ENCODE data around the gene LRP6. TPM values are rescaled to one million over a fixed set of nuclear protein-coding genes. Genes with fewer than 3 reads are reported as not detected.

LRP6 gene
- total and polyA plus RNA-seq, 11 donors = 3.7 to 29.6 (median 16.9) TPM

DNA sequence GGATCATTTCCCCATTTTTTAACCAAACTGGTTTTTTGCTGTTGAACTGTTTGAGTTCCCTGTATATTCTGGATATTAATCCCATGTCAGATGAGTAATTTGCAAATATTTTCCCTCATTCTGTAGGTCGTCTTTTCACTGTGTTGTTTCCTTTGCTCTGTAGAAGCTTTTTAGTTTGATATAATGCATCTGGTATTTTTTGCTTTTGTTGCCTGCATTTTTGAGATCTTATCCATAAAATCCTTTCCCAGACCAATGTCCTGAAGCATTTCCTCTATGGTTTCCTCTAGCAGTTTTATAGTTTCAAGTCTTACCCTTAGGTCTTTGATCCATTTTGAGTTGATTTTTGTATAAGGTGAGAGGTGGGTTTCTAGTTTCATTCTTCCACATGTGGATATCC is 71.3 kb downstream of the LRP6 start:
- Histone ChIP-seq H3K4me1 (peaks cover 0 to 10% (median 0%) of the 10 kb centered on the region in 12 donors), H3K27ac (no peak overlapping the region), H3K4me3 (no peak overlapping the region), H3K27me3 (no peaks in the 10 kb centered on the region), H3K36me3 (peaks cover 0 to 12% (median 0%) of the 10 kb centered on the region in 9 donors), H3K9me3 (peaks cover 0 to 38% (median 0%) of the 10 kb centered on the region in 12 donors)
- ATAC-seq (no peak), DNase-seq (no peak)
- no peak for TF ChIP-seq POLR2A (IDR thresholded peaks at IDR 0.05)
- TF ChIP-seq, protein P1, sequence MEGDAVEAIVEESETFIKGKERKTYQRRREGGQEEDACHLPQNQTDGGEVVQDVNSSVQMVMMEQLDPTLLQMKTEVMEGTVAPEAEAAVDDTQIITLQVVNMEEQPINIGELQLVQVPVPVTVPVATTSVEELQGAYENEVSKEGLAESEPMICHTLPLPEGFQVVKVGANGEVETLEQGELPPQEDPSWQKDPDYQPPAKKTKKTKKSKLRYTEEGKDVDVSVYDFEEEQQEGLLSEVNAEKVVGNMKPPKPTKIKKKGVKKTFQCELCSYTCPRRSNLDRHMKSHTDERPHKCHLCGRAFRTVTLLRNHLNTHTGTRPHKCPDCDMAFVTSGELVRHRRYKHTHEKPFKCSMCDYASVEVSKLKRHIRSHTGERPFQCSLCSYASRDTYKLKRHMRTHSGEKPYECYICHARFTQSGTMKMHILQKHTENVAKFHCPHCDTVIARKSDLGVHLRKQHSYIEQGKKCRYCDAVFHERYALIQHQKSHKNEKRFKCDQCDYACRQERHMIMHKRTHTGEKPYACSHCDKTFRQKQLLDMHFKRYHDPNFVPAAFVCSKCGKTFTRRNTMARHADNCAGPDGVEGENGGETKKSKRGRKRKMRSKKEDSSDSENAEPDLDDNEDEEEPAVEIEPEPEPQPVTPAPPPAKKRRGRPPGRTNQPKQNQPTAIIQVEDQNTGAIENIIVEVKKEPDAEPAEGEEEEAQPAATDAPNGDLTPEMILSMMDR (IDR thresholded peaks at IDR 0.05) = no peak
- intact Hi-C loops (cut with DNase I) = loop anchor here in 1 of 10 donors (10.0 kb wide), 1 partner anchor 61 kb away; no protein-coding TSS in a partner anchor
- WGBS, 4 donors = 37 to 66% (median 57%) methylated on average over 1 of the region's 1 CpG

DNA sequence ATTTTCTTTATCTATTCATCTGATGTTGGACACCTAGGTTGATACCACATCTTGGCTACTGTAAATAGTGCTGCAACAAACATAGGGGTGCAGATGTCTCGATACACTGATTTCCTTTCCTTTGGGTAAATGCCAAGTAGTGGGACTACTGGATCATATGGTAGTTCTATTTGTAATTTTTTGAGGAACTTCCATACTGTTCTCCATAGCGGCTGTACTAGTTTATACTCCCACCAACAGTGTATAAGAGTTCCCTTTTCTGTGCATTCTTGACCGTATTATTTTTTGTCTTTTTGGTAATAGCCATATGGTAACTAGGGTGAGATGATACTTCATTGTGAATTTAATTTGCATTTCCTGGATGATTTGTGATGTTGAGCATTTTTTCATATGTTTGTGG is 71.8 kb downstream of the LRP6 start:
- Histone ChIP-seq H3K4me3 (no peak overlapping the region), H3K9me3 (peaks cover 0 to 38% (median 0%) of the 10 kb centered on the region in 12 donors), H3K27me3 (no peaks in the 10 kb centered on the region), H3K27ac (no peak overlapping the region), H3K4me1 (peaks cover 0 to 11% (median 2%) of the 10 kb centered on the region in 12 donors), H3K36me3 (peaks cover 0 to 12% (median 0%) of the 10 kb centered on the region in 9 donors)
- no peak for ATAC-seq
- no peak for DNase-seq
- intact Hi-C loops (cut with DNase I) = loop anchor here in 1 of 10 donors (10.0 kb wide), 1 partner anchor 60 kb away; no protein-coding TSS in a partner anchor
- 88 to 95% (median 90%) methylated on average over 3 of the region's 3 CpGs for WGBS, 4 donors
- no peak for TF ChIP-seq POLR2A (IDR thresholded peaks at IDR 0.05)
- TF ChIP-seq, protein P1 (IDR thresholded peaks at IDR 0.05) = no peak

DNA sequence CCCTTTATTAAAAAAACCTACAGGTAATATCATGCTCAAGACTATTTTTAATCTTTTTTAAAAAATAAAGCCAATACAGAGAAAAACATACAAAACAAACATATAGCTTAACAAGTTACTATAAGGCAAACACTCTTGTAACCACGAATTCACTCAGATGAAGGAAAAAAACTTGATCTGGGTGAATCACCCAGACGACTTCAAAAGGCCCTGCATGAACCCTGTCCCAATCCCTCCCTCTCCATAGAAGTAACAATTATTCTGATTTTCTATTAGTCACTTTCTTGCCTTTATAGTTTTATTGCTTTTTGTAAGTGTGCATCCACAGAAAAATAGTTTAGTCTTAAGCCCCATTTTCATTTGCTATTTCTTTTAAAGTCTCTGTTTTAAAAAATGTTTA is 72.6 kb downstream of the LRP6 start:
- no peaks in the 10 kb centered on the region for H3K27me3 ChIP-seq
- no peak for DNase-seq
- peaks cover 0 to 11% (median 2%) of the 10 kb centered on the region in 12 donors for H3K4me1 ChIP-seq
- no peak for ATAC-seq
- TF ChIP-seq, protein P1 (IDR thresholded peaks at IDR 0.05) = no peak
- TF ChIP-seq POLR2A (IDR thresholded peaks at IDR 0.05) = no peak
- H3K4me3 ChIP-seq = no peak overlapping the region
- no peak overlapping the region for H3K27ac ChIP-seq
- 87 to 92% (median 89%) methylated on average over 2 of the region's 2 CpGs for WGBS, 4 donors
- intact Hi-C loops (cut with DNase I) = loop anchor here in 1 of 10 donors (10.0 kb wide), 1 partner anchor 59 kb away; no protein-coding TSS in a partner anchor
- H3K9me3 ChIP-seq = peaks cover 0 to 38% (median 0%) of the 10 kb centered on the region in 12 donors
- peaks cover 0 to 12% (median 0%) of the 10 kb centered on the region in 9 donors for H3K36me3 ChIP-seq

DNA sequence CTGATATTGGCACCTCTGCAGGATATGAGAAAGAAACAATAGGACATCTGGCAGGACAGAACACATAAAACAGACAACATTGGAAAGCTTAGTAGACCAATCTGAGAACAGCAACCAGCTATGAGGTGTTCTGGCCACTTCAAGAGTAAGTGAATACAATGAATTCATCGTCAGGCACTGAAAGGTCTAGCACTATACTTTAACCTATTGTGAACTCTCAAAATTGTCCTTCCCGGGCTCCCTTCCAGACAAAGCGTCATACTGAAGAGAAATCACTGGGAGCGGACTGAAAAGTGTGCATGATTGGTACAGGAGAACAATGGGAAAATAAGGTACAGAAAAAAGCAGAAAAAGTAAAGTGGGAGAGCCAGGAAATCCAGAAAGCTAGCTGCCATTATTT is 75.8 kb downstream of the LRP6 start:
- WGBS, 4 donors = 66 to 77% (median 71%) methylated on average over 4 of the region's 4 CpGs

More for the DNA sequence above, 75.8 kb downstream of the LRP6 start:
- Histone ChIP-seq H3K9me3 (peaks cover 0 to 18% (median 0%) of the 10 kb centered on the region in 12 donors), H3K27me3 (no peaks in the 10 kb centered on the region), H3K36me3 (no peaks in the 10 kb centered on the region), H3K27ac (no peak overlapping the region), H3K4me3 (no peak overlapping the region), H3K4me1 (peaks cover 0 to 11% (median 2%) of the 10 kb centered on the region in 12 donors)
- DNase-seq (no peak), ATAC-seq (peak in 1 of 4 donors; percentile 29)
- intact Hi-C loops (cut with DNase I) = loop anchor here in 1 of 10 donors (10.0 kb wide), 1 partner anchor 56 kb away; no protein-coding TSS in a partner anchor
- TF ChIP-seq, protein P1 (IDR thresholded peaks at IDR 0.05) = no peak
- no peak for TF ChIP-seq POLR2A (IDR thresholded peaks at IDR 0.05)
